ENCODE results near the gene AUTS2.

AUTS2 gene

GRCh38 chr7:70502117-70502863 is 904.0 kb downstream of the AUTS2 start:
- TF ChIP-seq CTCF (IDR thresholded peaks at IDR 0.05; ENCODE audit: low read depth, low read length): no peak
- H3K27ac ChIP-seq: no peak overlapping the region
- H3K9me3 ChIP-seq (ENCODE audit: severe bottlenecking): no peaks in the 10 kb centered on the region
- H3K27me3 ChIP-seq (ENCODE audit: insufficient read depth, low read depth, severe bottlenecking): no peaks in the 10 kb centered on the region
- no peaks in the 10 kb centered on the region for H3K36me3 ChIP-seq
- no peak for DNase-seq
- H3K4me3 ChIP-seq (ENCODE audit: low read depth, low read length): no peak overlapping the region

GRCh38 chr7:70504254-70504653 is 906.0 kb downstream of the AUTS2 start:
- Histone ChIP-seq H3K36me3 (no peaks in the 10 kb centered on the region), H3K9me3 (ENCODE audit: severe bottlenecking) (no peaks in the 10 kb centered on the region), H3K27ac (no peak overlapping the region), H3K27me3 (ENCODE audit: insufficient read depth, low read depth, severe bottlenecking) (no peaks in the 10 kb centered on the region), H3K4me3 (ENCODE audit: low read depth, low read length) (no peak overlapping the region)
- TF ChIP-seq CTCF (IDR thresholded peaks at IDR 0.05; ENCODE audit: low read depth, low read length): no peak
- no peak for DNase-seq

GRCh38 chr7:70505468-70505867 is 907.2 kb downstream of the AUTS2 start:
- Histone ChIP-seq H3K9me3 (ENCODE audit: severe bottlenecking) (no peaks in the 10 kb centered on the region), H3K27me3 (ENCODE audit: insufficient read depth, low read depth, severe bottlenecking) (no peaks in the 10 kb centered on the region), H3K27ac (no peak overlapping the region), H3K4me3 (ENCODE audit: low read depth, low read length) (no peak overlapping the region), H3K36me3 (no peaks in the 10 kb centered on the region)
- TF ChIP-seq CTCF (IDR thresholded peaks at IDR 0.05; ENCODE audit: low read depth, low read length): no peak
- DNase-seq: peak; percentile 72

GRCh38 chr7:70505886-70506285 is 907.6 kb downstream of the AUTS2 start:
- no peaks in the 10 kb centered on the region for H3K27me3 ChIP-seq (ENCODE audit: insufficient read depth, low read depth, severe bottlenecking)
- H3K9me3 ChIP-seq (ENCODE audit: severe bottlenecking): no peaks in the 10 kb centered on the region
- H3K4me3 ChIP-seq (ENCODE audit: low read depth, low read length): peak overlapping the region; percentile 3; the same call in 1 of the 2 replicates
- no peak overlapping the region for H3K27ac ChIP-seq
- no peaks in the 10 kb centered on the region for H3K36me3 ChIP-seq
- TF ChIP-seq CTCF (IDR thresholded peaks at IDR 0.05; ENCODE audit: low read depth, low read length): no peak
- DNase-seq: no peak

- H3K9me3 ChIP-seq (ENCODE audit: severe bottlenecking): no peaks in the 10 kb centered on the region
- peak; percentile 64 for DNase-seq
- H3K4me3 ChIP-seq (ENCODE audit: low read depth, low read length): no peak overlapping the region
- H3K27me3 ChIP-seq (ENCODE audit: insufficient read depth, low read depth, severe bottlenecking): no peaks in the 10 kb centered on the region
- H3K36me3 ChIP-seq: no peaks in the 10 kb centered on the region
- no peak overlapping the region for H3K27ac ChIP-seq
- TF ChIP-seq CTCF (IDR thresholded peaks at IDR 0.05; ENCODE audit: low read depth, low read length): peak; percentile 78
Measured at GRCh38 chr7:70506434-70506833, 908.2 kb downstream of the AUTS2 start.

- Histone ChIP-seq H3K27me3 (ENCODE audit: insufficient read depth, low read depth, severe bottlenecking) (no peaks in the 10 kb centered on the region), H3K4me3 (ENCODE audit: low read depth, low read length) (no peak overlapping the region), H3K36me3 (no peaks in the 10 kb centered on the region), H3K27ac (no peak overlapping the region), H3K9me3 (ENCODE audit: severe bottlenecking) (no peaks in the 10 kb centered on the region)
- no peak for DNase-seq
- no peak for TF ChIP-seq CTCF (IDR thresholded peaks at IDR 0.05; ENCODE audit: low read depth, low read length)
Measured at GRCh38 chr7:70512144-70512543, 913.9 kb downstream of the AUTS2 start.
